H1 (cell line): Measurements from ENCODE around the gene L3HYPDH. TPM values are rescaled to one million over a fixed set of nuclear protein-coding genes. Genes with fewer than 3 reads are reported as not detected.

Experiments used
- KDM1A ChIP-seq: fragments of 200-600, 300-600 bp; sonication (generic); IDR thresholded peaks from 2 replicates; pipeline ENCODE4 v1.7.1; 2016; ENCODE audit warnings: mild to moderate bottlenecking, low read length, borderline replicate concordance
- polyA plus RNA-seq, 7 experiments: library from polyadenylated mRNA; depleted of rRNA in 3 of 7; stranded (reverse) in 5 of 7; unstranded in 2 of 7; fragments of >200 nt in 5 of 7; fragments of 200-250 nt in 2 of 7; gene quantifications; 1 replicate in 5 of 7; 2 replicates in 1 of 7; 4 replicates in 1 of 7; pipeline versions ENCODE4 v1.2.1 to v1.2.3, GENCODE V29; 2011 to 2013; ENCODE audit warnings: missing spikeins in 2 of 7, mixed read lengths in 2 of 7
- total RNA-seq: library from RNA; stranded (reverse); fragmentation: NEBNext Ultra II Directional; extraction: Animal tissue kit (Norgen Biotek cat#: 25700); gene quantifications from 2 replicates; pipeline ENCODE4 v1.2.1, GENCODE V29; 2021

The L3HYPDH gene
- total and polyA plus RNA-seq, 2 of the 8 experiments (the other 6 are each of a cell fraction or from before 2014, with no cell fraction given): 11.2 to 15.8 TPM

DNA sequence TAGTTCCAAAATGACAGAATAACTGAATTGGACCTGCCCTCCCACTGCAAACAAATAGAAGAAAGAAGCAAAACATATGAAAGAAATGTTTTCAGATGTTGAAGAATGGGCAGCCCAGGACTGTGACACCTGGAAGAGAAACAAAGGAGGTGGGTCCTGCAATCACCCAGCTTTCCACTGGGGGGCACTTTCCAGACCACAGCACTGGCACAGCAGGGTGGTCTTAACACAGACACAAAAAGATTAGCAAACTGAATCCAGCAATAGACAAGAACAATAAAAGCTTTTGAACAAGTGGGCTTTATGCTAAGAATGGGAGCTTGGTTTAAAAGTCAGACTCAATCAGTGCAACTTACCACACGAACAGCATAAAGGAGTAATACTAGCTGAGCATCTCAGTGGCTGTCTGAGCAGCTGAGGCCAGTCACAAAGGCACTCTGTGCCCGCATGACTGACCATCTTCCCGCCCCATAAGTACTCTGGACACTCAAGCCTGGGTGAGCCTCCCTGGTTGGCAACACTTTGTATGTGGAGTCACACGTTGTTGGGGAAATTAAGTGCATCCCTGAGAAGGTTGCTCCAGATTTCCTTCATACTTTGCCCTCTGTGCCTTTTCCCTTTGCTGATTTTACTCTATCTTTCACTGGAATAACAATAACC lies 27.8 kb upstream of the L3HYPDH start (continued):
- no peak for TF ChIP-seq KDM1A
- TF ChIP-seq, all 59 proteins: peak for 2
